CD14-positive monocyte (primary cell): Measurements from ENCODE around the gene TRIOBP. TPM values are rescaled to one million over a fixed set of nuclear protein-coding genes. Genes with fewer than 3 reads are reported as not detected.
A peak's percentile ranks its signal among the peaks of the same experiment; 100 is the strongest.

Source experiments
- DNase-seq, 3 donors: peaks; one replicate each; pipeline ENCODE4 v3.0.0-alpha.2; 2011 to 2022
- H2AFZ ChIP-seq: 2 replicates; pipeline ENCODE4 v1.6.0; 2012; ENCODE audit warnings: mild to moderate bottlenecking, low read depth, low read length, inconsistent platforms; ENCODE audit not compliant: insufficient read depth, poor library complexity, severe bottlenecking
- H3K27ac ChIP-seq, 2 donors: 1 replicate in 1 of 2; 2 replicates in 1 of 2; pipeline ENCODE4 v1.5.1; 2012 to 2013; ENCODE audit warnings: low read length in 2 of 2, control low read depth in 1 of 2, inconsistent platforms in 1 of 2, low read depth in 1 of 2, mild to moderate bottlenecking in 1 of 2
- H3K27me3 ChIP-seq, 2 donors: one replicate each; pipeline versions ENCODE4 v1.6.0 to v1.6.1; 2011 to 2013; ENCODE audit warnings: low read length in 2 of 2; ENCODE audit not compliant: control insufficient read depth in 2 of 2, insufficient read depth in 2 of 2
- H3K36me3 ChIP-seq, 2 donors: replicated peaks in 1 of 2; 1 replicate in 1 of 2; 2 replicates in 1 of 2; pipeline versions ENCODE4 v1.5.1 to v1.6.1; 2012 to 2013; ENCODE audit warnings: low read length in 2 of 2, control low read depth in 1 of 2, inconsistent platforms in 1 of 2, mild to moderate bottlenecking in 1 of 2; ENCODE audit not compliant: insufficient read depth in 2 of 2, control insufficient read depth in 1 of 2
- H3K4me1 ChIP-seq, 2 donors: 1 replicate in 1 of 2; 2 replicates in 1 of 2; pipeline versions ENCODE4 v1.5.1 to v1.6.1; 2012 to 2013; ENCODE audit warnings: low read length in 2 of 2, control low read depth in 1 of 2, inconsistent platforms in 1 of 2, mild to moderate bottlenecking in 1 of 2, moderate library complexity in 1 of 2; ENCODE audit not compliant: insufficient read depth in 2 of 2, control insufficient read depth in 1 of 2
- H3K4me2 ChIP-seq: replicated peaks from 2 replicates; pipeline ENCODE3; 2012; ENCODE audit warnings: low read length, moderate library complexity, mild to moderate bottlenecking; ENCODE audit not compliant: poor library complexity, severe bottlenecking; ENCODE audit errors: extremely low read depth
- H3K4me3 ChIP-seq, 3 experiments: fragments of 200-600 bp in 1 of 3; sonication (generic) in 1 of 3; replicated peaks in 1 of 3; 1 replicate in 2 of 3; 2 replicates in 1 of 3; pipeline ENCODE4 v1.5.1; 2011 to 2013; ENCODE audit warnings: low read length in 3 of 3, mild to moderate bottlenecking in 3 of 3, control low read depth in 2 of 3, low read depth in 2 of 3, inconsistent platforms in 1 of 3, moderate library complexity in 1 of 3
- H3K79me2 ChIP-seq: 2 replicates; pipeline ENCODE4 v1.6.0; 2012; ENCODE audit warnings: mild to moderate bottlenecking, control low read depth, inconsistent platforms, low read length, moderate library complexity; ENCODE audit not compliant: insufficient read depth
- H3K9ac ChIP-seq: 2 replicates; pipeline ENCODE4 v1.6.0; 2017; ENCODE audit warnings: low read length, mild to moderate bottlenecking; ENCODE audit not compliant: insufficient read depth, poor library complexity, severe bottlenecking
- H3K9me3 ChIP-seq, 2 donors: replicated peaks in 1 of 2; 1 replicate in 1 of 2; 2 replicates in 1 of 2; pipeline versions ENCODE4 v1.5.1 to v1.6.1; 2012 to 2013; ENCODE audit warnings: low read length in 2 of 2, control low read depth in 1 of 2; ENCODE audit not compliant: control insufficient read depth in 1 of 2, insufficient read depth in 1 of 2
- H4K20me1 ChIP-seq: 2 replicates; pipeline ENCODE4 v1.6.0; 2012; ENCODE audit warnings: mild to moderate bottlenecking, low read length, control low read depth, moderate library complexity; ENCODE audit not compliant: insufficient read depth
- H3K27ac Mint-ChIP-seq, 7 donors: one replicate each; pipeline ENCODE4 v1.8.0; 2020; ENCODE audit warnings: mild to moderate bottlenecking in 7 of 7, mixed read lengths in 7 of 7, moderate library complexity in 6 of 7, inconsistent platforms in 2 of 7
- H3K27me3 Mint-ChIP-seq, 3 donors: one replicate each; pipeline ENCODE4 v1.8.0; 2021 to 2022; ENCODE audit warnings: low read depth in 3 of 3, mild to moderate bottlenecking in 3 of 3, mixed read lengths in 3 of 3, moderate library complexity in 3 of 3, inconsistent platforms in 1 of 3
- H3K36me3 Mint-ChIP-seq, 2 donors: one replicate each; pipeline ENCODE4 v1.8.0; 2020; ENCODE audit warnings: mixed read lengths in 2 of 2, inconsistent platforms in 1 of 2, mild to moderate bottlenecking in 1 of 2
- H3K4me1 Mint-ChIP-seq: one replicate; pipeline ENCODE4 v1.8.0; 2020; ENCODE audit warnings: mild to moderate bottlenecking, mixed read lengths
- H3K4me3 Mint-ChIP-seq, 2 donors: one replicate each; pipeline ENCODE4 v1.8.0; 2020; ENCODE audit warnings: mild to moderate bottlenecking in 2 of 2, mixed read lengths in 2 of 2, moderate library complexity in 1 of 2
- H3K9me3 Mint-ChIP-seq, 7 donors: one replicate each; pipeline ENCODE4 v1.8.0; 2020 to 2022; ENCODE audit warnings: mixed read lengths in 7 of 7, mild to moderate bottlenecking in 6 of 7, moderate library complexity in 6 of 7, inconsistent platforms in 2 of 7
- CTCF ChIP-seq: fragments of 200-600 bp; IDR thresholded peaks from one replicate; pipeline ENCODE4 v1.8.0; 2022; ENCODE audit warnings: antibody characterized with exemption, mild to moderate bottlenecking
- WGBS: methylation state at CpG from one replicate; pipeline ENCODE4 v1.1.5; 2013; ENCODE audit warnings: missing lambda C conversion rate; ENCODE audit not compliant: insufficient coverage; 5-methylcytosine and 5-hydroxymethylcytosine counted together
- intact Hi-C, 2 donors: fragments of 100-400 bp; cut with micrococcal nuclease; formaldehyde crosslinking; loops; one replicate each; pipeline versions ENCODE4 v1.15.0 to v1.15.1; 2023
- polyA plus RNA-seq, 3 donors: library from polyadenylated mRNA; depleted of rRNA in 1 of 3; unstranded in 2 of 3; stranded (reverse) in 1 of 3; fragments of 300-500 nt in 2 of 3; fragments of >200 nt in 1 of 3; fragmentation: Illumina TruSeq in 2 of 3; gene quantifications; 1 replicate in 2 of 3; 2 replicates in 1 of 3; pipeline ENCODE4 v1.2.3, GENCODE V29; 2012 to 2021

The TRIOBP gene
- polyA plus RNA-seq, 3 donors: 43.0 to 46.6 (median 44.7) TPM

GRCh38 chr22:37676736-37677492 lies 19.9 kb upstream of the TRIOBP start:
- H3K79me2 ChIP-seq: peaks cover 55% of the 10 kb centered on the region
- peaks cover 53% of the 10 kb centered on the region for H3K4me1 Mint-ChIP-seq
- peak overlapping the region; percentile 88 for H3K9ac ChIP-seq
- H3K27me3 ChIP-seq: no peaks in the 10 kb centered on the region
- H3K9me3 ChIP-seq: no peaks in the 10 kb centered on the region
- intact Hi-C loops: loop anchor here in 1 of 2 donors (2.0 to 10.0 kb wide), 4 partner anchors 18 to 168 kb away; partner anchors contain the start of genes ANKRD54, EIF3L, GGA1 and PDXP
- no peak for TF ChIP-seq CTCF
- H3K27ac ChIP-seq: peak overlapping the region; percentile 80 to 91
- H4K20me1 ChIP-seq: peaks cover 52% of the 10 kb centered on the region
- H2AFZ ChIP-seq: peak overlapping the region; percentile 65
- H3K27ac Mint-ChIP-seq: peak overlapping the region; percentile 91 to 99 (median 95)
- H3K9me3 Mint-ChIP-seq: no peaks in the 10 kb centered on the region
- H3K4me3 ChIP-seq: peak overlapping the region; percentile 62 to 98 (median 76)
- H3K4me1 ChIP-seq: peaks cover 68 to 77% of the 10 kb centered on the region in 2 donors
- H3K4me2 ChIP-seq: peak overlapping the region; percentile 100
- under 1% methylated on average over 26 of the region's 42 CpGs for WGBS
- H3K36me3 ChIP-seq: peaks cover 18 to 22% of the 10 kb centered on the region in 2 donors
- H3K27me3 Mint-ChIP-seq: peaks cover 0 to 2% (median 0%) of the 10 kb centered on the region in 3 donors
- peak; percentile 92 to 95 (median 94) for DNase-seq
- H3K36me3 Mint-ChIP-seq: peaks cover 13 to 33% of the 10 kb centered on the region in 2 donors
- peak overlapping the region; percentile 78 to 96 for H3K4me3 Mint-ChIP-seq

- peak overlapping the region; percentile 80 to 91 for H3K27ac ChIP-seq
- H3K9me3 ChIP-seq: no peaks in the 10 kb centered on the region
- H3K4me3 ChIP-seq: peak overlapping the region; percentile 62 to 98 (median 76)
- DNase-seq: no peak
- WGBS: 68% methylated on average over 7 of the region's 15 CpGs
- H3K4me1 ChIP-seq: peaks cover 67 to 72% of the 10 kb centered on the region in 2 donors
- intact Hi-C loops: loop anchor here in 1 of 2 donors (2.0 to 10.0 kb wide), 4 partner anchors 19 to 167 kb away; partner anchors contain the start of genes ANKRD54, EIF3L, GGA1 and PDXP
- peaks cover 52% of the 10 kb centered on the region for H4K20me1 ChIP-seq
- TF ChIP-seq CTCF: no peak
- peaks cover 18 to 22% of the 10 kb centered on the region in 2 donors for H3K36me3 ChIP-seq
- peak overlapping the region; percentile 88 for H3K9ac ChIP-seq
- peaks cover 47% of the 10 kb centered on the region for H3K4me1 Mint-ChIP-seq
- H3K27ac Mint-ChIP-seq: peak overlapping the region; percentile 91 to 99 (median 95)
- peak overlapping the region; percentile 65 for H2AFZ ChIP-seq
- H3K36me3 Mint-ChIP-seq: peaks cover 13 to 33% of the 10 kb centered on the region in 2 donors
- H3K27me3 Mint-ChIP-seq: no peaks in the 10 kb centered on the region
- peaks cover 55% of the 10 kb centered on the region for H3K79me2 ChIP-seq
- peak overlapping the region; percentile 100 for H3K4me2 ChIP-seq
- H3K9me3 Mint-ChIP-seq: no peaks in the 10 kb centered on the region
- H3K27me3 ChIP-seq: no peaks in the 10 kb centered on the region
- H3K4me3 Mint-ChIP-seq: peak overlapping the region; percentile 78 to 96
Observed at GRCh38 chr22:37677493-37677974, 19.3 kb upstream of the TRIOBP start.
